Muscle layer of duodenum (tissue), 2 donors: ENCODE data around the gene FAM120C.

Experiments
- H3K27ac ChIP-seq: one replicate; pipeline ENCODE4 v1.7.0; 2013; ENCODE audit warnings: mild to moderate bottlenecking, low read length
- H3K27me3 ChIP-seq: one replicate; pipeline ENCODE4 v1.7.0; 2013; ENCODE audit warnings: low read depth, mild to moderate bottlenecking, control low read depth, low read length
- H3K36me3 ChIP-seq, 2 donors: one replicate each; pipeline ENCODE4 v1.7.0; 2013; ENCODE audit warnings: low read length in 2 of 2, control low read depth in 1 of 2, mild to moderate bottlenecking in 1 of 2; ENCODE audit not compliant: insufficient read depth in 2 of 2, control insufficient read depth in 1 of 2
- H3K4me1 ChIP-seq, 2 donors: one replicate each; pipeline ENCODE4 v1.7.0; 2013; ENCODE audit warnings: low read length in 2 of 2, mild to moderate bottlenecking in 2 of 2, control low read depth in 1 of 2, moderate library complexity in 1 of 2; ENCODE audit not compliant: insufficient read depth in 2 of 2, control insufficient read depth in 1 of 2
- H3K4me3 ChIP-seq, 2 donors: one replicate each; pipeline ENCODE4 v1.7.0; 2013; ENCODE audit warnings: low read length in 2 of 2, low read depth in 1 of 2, mild to moderate bottlenecking in 1 of 2
- H3K9me3 ChIP-seq, 2 donors: one replicate each; pipeline ENCODE4 v1.7.0; 2013; ENCODE audit warnings: low read length in 2 of 2, control low read depth in 1 of 2, mild to moderate bottlenecking in 1 of 2; ENCODE audit not compliant: control insufficient read depth in 1 of 2
- donor health status: healthy.

Gene FAM120C

GRCh38 chrX:54182864-54183613, at the start of gene FAM120C:
FAM120C (minus strand) TSS chrX:54183254; CDS start chrX:54183198, 56 bp downstream.
- peak within 1 kb of the TSS; percentile 75 for H3K27ac ChIP-seq
- no peaks in the 10 kb centered on the region for H3K9me3 ChIP-seq
- peak within 1 kb of the TSS; percentile 77 to 84 for H3K4me3 ChIP-seq
- peaks cover 0 to 29% of the 10 kb centered on the region in 2 donors for H3K4me1 ChIP-seq
- H3K36me3 ChIP-seq, result no peaks in the 10 kb centered on the region
- H3K27me3 ChIP-seq, result no peaks in the 10 kb centered on the region

GRCh38 chrX:54230435-54231148, 47.5 kb upstream of the FAM120C start:
- Histone ChIP-seq H3K36me3 (no peaks in the 10 kb centered on the region), H3K4me1 (no peaks in the 10 kb centered on the region), H3K9me3 (no peaks in the 10 kb centered on the region), H3K27ac (no peak overlapping the region), H3K4me3 (no peak overlapping the region), H3K27me3 (no peaks in the 10 kb centered on the region)

GRCh38 chrX:54223581-54223980, 40.5 kb upstream of the FAM120C start:
- Histone ChIP-seq H3K4me3 (no peak overlapping the region), H3K9me3 (no peaks in the 10 kb centered on the region), H3K36me3 (no peaks in the 10 kb centered on the region), H3K27me3 (no peaks in the 10 kb centered on the region), H3K27ac (no peak overlapping the region), H3K4me1 (no peaks in the 10 kb centered on the region)

- no peaks in the 10 kb centered on the region for H3K9me3 ChIP-seq
- H3K36me3 ChIP-seq, result no peaks in the 10 kb centered on the region
- no peak overlapping the region for H3K27ac ChIP-seq
- H3K27me3 ChIP-seq, result no peaks in the 10 kb centered on the region
- no peaks in the 10 kb centered on the region for H3K4me1 ChIP-seq
- H3K4me3 ChIP-seq, result no peak overlapping the region
Measured at GRCh38 chrX:54213603-54214002, 30.5 kb upstream of the FAM120C start.

GRCh38 chrX:54208531-54208930, 25.5 kb upstream of the FAM120C start:
- no peaks in the 10 kb centered on the region for H3K27me3 ChIP-seq
- no peak overlapping the region for H3K27ac ChIP-seq
- no peaks in the 10 kb centered on the region for H3K9me3 ChIP-seq
- H3K4me1 ChIP-seq, result no peaks in the 10 kb centered on the region
- no peaks in the 10 kb centered on the region for H3K36me3 ChIP-seq
- H3K4me3 ChIP-seq, result no peak overlapping the region

GRCh38 chrX:54198262-54198661, 15.2 kb upstream of the FAM120C start:
- Histone ChIP-seq H3K27ac (no peak overlapping the region), H3K4me3 (no peak overlapping the region), H3K4me1 (no peaks in the 10 kb centered on the region), H3K27me3 (no peaks in the 10 kb centered on the region), H3K9me3 (no peaks in the 10 kb centered on the region), H3K36me3 (no peaks in the 10 kb centered on the region)

GRCh38 chrX:54194982-54195588, 12.0 kb upstream of the FAM120C start:
- no peaks in the 10 kb centered on the region for H3K36me3 ChIP-seq
- no peak overlapping the region for H3K27ac ChIP-seq
- H3K9me3 ChIP-seq, result no peaks in the 10 kb centered on the region
- no peaks in the 10 kb centered on the region for H3K27me3 ChIP-seq
- no peaks in the 10 kb centered on the region for H3K4me1 ChIP-seq
- no peak overlapping the region for H3K4me3 ChIP-seq

- no peak overlapping the region for H3K4me3 ChIP-seq
- no peaks in the 10 kb centered on the region for H3K36me3 ChIP-seq
- H3K9me3 ChIP-seq, result no peaks in the 10 kb centered on the region
- H3K27ac ChIP-seq, result no peak overlapping the region
- no peaks in the 10 kb centered on the region for H3K4me1 ChIP-seq
- H3K27me3 ChIP-seq, result no peaks in the 10 kb centered on the region
Measured at GRCh38 chrX:54193085-54193821, 10.2 kb upstream of the FAM120C start.

GRCh38 chrX:54184474-54184873, 1.4 kb upstream of the FAM120C start:
- Histone ChIP-seq H3K27me3 (no peaks in the 10 kb centered on the region), H3K4me1 (peaks cover 0 to 22% of the 10 kb centered on the region in 2 donors)

GRCh38 chrX:54182194-54182863, 725 bp downstream of the FAM120C start:
- H3K27me3 ChIP-seq, result no peaks in the 10 kb centered on the region
- H3K36me3 ChIP-seq, result no peaks in the 10 kb centered on the region
- peaks cover 0 to 29% of the 10 kb centered on the region in 2 donors for H3K4me1 ChIP-seq
- peak overlapping the region; percentile 75 for H3K27ac ChIP-seq
- no peaks in the 10 kb centered on the region for H3K9me3 ChIP-seq
- peak overlapping the region; percentile 77 to 84 for H3K4me3 ChIP-seq

More at GRCh38 chrX:54184474-54184873, 1.4 kb upstream of the FAM120C start:
- no peak overlapping the region for H3K27ac ChIP-seq
- no peak overlapping the region for H3K4me3 ChIP-seq
- no peaks in the 10 kb centered on the region for H3K9me3 ChIP-seq
- no peaks in the 10 kb centered on the region for H3K36me3 ChIP-seq
